OCI-LY1 (cell line): ENCODE data around the gene TGFBR1.

Experiments used
- H2AFZ ChIP-seq: fragments of 200-600 bp; sonication (generic), shearing (Covaris generic); 2 replicates; pipeline ENCODE4 v1.6.0; 2014; ENCODE audit warnings: antibody characterized with exemption, mild to moderate bottlenecking, low read length
- H3F3A ChIP-seq: fragments of 200-600 bp; sonication (generic), shearing (Covaris generic); 2 replicates; pipeline ENCODE4 v1.6.0; 2014; ENCODE audit warnings: mild to moderate bottlenecking, antibody characterized with exemption, low read length, moderate library complexity; ENCODE audit not compliant: insufficient read depth
- H3K27ac ChIP-seq: fragments of 200-600 bp; sonication (generic); 2 replicates; pipeline ENCODE4 v1.5.1; 2014; ENCODE audit warnings: low read length, mixed run types, mild to moderate bottlenecking, low read depth; ENCODE audit not compliant: poor library complexity, severe bottlenecking
- H3K27me3 ChIP-seq: fragments of 200-600 bp; sonication (generic); 2 replicates; pipeline ENCODE4 v1.6.0; 2014; ENCODE audit warnings: antibody characterized with exemption, mild to moderate bottlenecking, low read length, moderate library complexity; ENCODE audit not compliant: insufficient read depth
- H3K36me3 ChIP-seq: fragments of 200-600 bp; sonication (generic); 2 replicates; pipeline ENCODE4 v1.6.1; 2014; ENCODE audit warnings: mild to moderate bottlenecking, antibody characterized with exemption, low read length, moderate library complexity, mixed read lengths; ENCODE audit not compliant: insufficient read depth
- H3K4me1 ChIP-seq: fragments of 200-600 bp; sonication (generic); 2 replicates; pipeline ENCODE4 v1.5.1; 2014; ENCODE audit warnings: mild to moderate bottlenecking, low read length, moderate library complexity; ENCODE audit not compliant: insufficient read depth, severe bottlenecking
- H3K4me2 ChIP-seq: fragments of 200-600 bp; sonication (generic), shearing (Covaris generic); 2 replicates; pipeline ENCODE4 v1.6.1; 2014; ENCODE audit warnings: low read length
- H3K4me3 ChIP-seq: fragments of 200-600 bp; sonication (generic); 2 replicates; pipeline ENCODE4 v1.5.1; 2014; ENCODE audit warnings: low read length, low read depth, mild to moderate bottlenecking, mixed read lengths; ENCODE audit not compliant: poor library complexity, severe bottlenecking
- H3K79me2 ChIP-seq: fragments of 200-600 bp; shearing (Covaris generic); 2 replicates; pipeline ENCODE4 v1.6.1; 2016; ENCODE audit warnings: mixed run types, low read length, mixed read lengths; ENCODE audit not compliant: insufficient read depth
- H3K9ac ChIP-seq: fragments of 200-600 bp; sonication (generic), shearing (Covaris generic); 2 replicates; pipeline ENCODE4 v1.6.1; 2014; ENCODE audit warnings: mild to moderate bottlenecking, low read length, mixed read lengths
- H3K9me2 ChIP-seq: fragments of 200-600 bp; sonication (generic), shearing (Covaris generic); 2 replicates; pipeline ENCODE4 v1.6.1; 2014; ENCODE audit warnings: low read depth, mild to moderate bottlenecking, low read length, mixed read lengths
- H3K9me3 ChIP-seq: fragments of 200-600 bp; shearing (Covaris generic); 2 replicates; pipeline ENCODE4 v1.6.1; 2014; ENCODE audit warnings: low read length, mixed read lengths
- H4K20me1 ChIP-seq: fragments of 200-600 bp; sonication (generic), shearing (Covaris generic); 2 replicates; pipeline ENCODE4 v1.6.0; 2016; ENCODE audit warnings: mild to moderate bottlenecking, low read length; ENCODE audit not compliant: insufficient read depth
- CTCF ChIP-seq: fragments of 200-600 bp; sonication (generic), shearing (Covaris generic); IDR thresholded peaks from 2 replicates; pipeline ENCODE4 v1.5.1; 2017; ENCODE audit warnings: mild to moderate bottlenecking, antibody characterized with exemption, low read length, moderate library complexity, mixed read lengths
- EZH2 ChIP-seq: fragments of 200-600 bp; sonication (generic), shearing (Covaris generic); IDR thresholded peaks from 2 replicates; pipeline ENCODE4 v1.8.0; 2017; ENCODE audit warnings: borderline replicate concordance, mixed run types, mild to moderate bottlenecking, antibody characterized with exemption, low read length, moderate library complexity, mixed read lengths

TGFBR1 gene

DNA sequence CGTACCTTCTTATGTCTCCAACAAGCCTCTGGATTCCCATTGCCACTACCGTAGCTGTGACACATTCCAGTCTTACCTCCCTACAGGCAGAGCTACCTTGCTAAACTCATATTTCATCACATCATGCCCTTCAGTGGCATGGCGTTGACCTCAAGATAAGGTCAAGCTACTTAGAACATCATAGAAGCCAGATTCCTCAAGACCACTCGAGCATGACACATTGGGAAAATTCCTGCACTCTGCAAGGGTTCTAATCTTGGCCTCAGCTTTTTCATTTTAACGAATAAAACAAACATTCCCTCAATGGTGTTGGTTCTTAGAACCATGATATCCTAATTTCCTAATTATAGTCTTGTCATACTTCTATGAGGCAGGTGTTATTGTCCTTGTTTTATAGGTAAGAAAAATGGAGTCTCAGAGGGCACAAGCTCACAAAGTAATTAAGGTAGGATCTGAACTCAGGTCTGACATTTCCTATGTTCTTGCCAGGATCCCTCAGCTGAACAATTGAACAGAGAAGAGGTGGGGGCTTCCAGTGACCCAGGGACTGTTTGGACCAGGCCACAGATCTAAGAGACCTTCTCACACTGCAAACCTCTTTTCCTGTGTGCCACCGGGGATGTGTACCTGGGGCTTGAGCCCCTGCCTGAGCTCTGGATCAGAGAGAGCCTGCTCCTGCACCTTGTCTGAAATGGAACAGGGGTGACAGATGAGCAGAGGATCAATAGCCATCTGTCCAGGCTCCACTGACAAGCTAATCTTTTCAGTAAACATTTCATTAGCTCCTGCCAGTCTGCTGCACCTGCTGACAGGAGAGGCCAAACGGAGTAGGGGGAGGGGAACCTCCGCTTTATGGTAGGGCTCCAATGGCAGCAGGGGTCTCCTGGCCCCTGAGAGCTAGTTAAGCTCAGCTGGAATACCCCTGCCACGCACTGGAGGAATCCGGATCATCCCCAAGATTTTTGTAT lies 67.5 kb downstream of the TGFBR1 start:
- Histone ChIP-seq H3K4me3 (no peak overlapping the region), H3K79me2 (no peaks in the 10 kb centered on the region), H2AFZ (no peak overlapping the region), H3K9ac (no peak overlapping the region), H3K9me3 (no peaks in the 10 kb centered on the region), H3K4me2 (no peak overlapping the region), H3K4me1 (peaks cover 7% of the 10 kb centered on the region), H3K27ac (no peak overlapping the region), H3K27me3 (no peaks in the 10 kb centered on the region), H3K9me2 (no peaks in the 10 kb centered on the region), H3K36me3 (no peaks in the 10 kb centered on the region), H4K20me1 (no peaks in the 10 kb centered on the region), H3F3A (no peaks in the 10 kb centered on the region)
- no peak for TF ChIP-seq EZH2

DNA sequence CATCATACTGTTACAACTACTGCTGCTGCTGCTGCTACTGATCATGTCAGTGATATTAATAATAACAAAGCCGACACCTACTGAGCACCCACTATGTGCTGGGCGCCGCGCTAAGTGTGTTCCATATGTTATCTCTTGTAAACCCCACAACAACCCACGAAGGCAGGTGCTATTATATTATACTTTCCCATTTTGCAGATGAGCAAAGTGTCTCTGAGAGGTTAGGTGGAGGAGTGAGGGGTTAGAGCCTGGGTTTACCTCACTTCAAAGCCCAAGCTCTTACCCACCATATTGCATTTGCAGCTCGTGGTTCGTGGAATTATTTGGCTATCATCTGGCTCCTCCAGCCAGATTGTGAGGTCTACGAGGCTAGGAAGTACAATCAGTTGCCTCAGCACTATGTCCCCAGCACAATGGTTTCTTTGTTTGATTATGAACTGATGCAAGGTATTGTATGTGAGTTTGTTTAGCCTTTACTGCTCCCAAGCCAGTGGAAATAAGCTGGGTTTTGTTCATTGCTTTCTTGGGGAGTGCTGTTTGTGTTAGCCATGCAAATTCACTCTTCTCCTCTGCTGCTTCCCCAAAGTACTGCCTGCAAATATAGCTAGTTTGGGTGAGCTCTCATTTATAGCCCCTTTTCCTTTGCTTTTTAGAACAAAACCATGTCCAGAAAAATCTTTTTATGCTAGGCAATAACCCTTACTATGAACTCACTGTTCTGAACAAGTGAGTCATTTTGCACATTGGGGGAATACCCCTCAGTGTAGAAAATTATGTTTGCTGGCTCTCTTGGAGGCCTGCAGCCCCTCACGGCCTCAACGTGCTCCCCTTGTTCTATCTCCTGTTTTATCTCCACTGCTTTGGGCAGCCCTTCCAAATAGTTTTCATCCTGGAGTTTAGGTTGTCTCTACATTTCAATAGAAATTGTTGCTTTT lies 68.9 kb downstream of the TGFBR1 start:
- Histone ChIP-seq H4K20me1 (no peaks in the 10 kb centered on the region), H3K9me2 (no peaks in the 10 kb centered on the region), H3K4me3 (no peak overlapping the region), H3K36me3 (no peaks in the 10 kb centered on the region), H3F3A (no peaks in the 10 kb centered on the region), H3K9me3 (no peaks in the 10 kb centered on the region), H3K79me2 (no peaks in the 10 kb centered on the region), H3K4me2 (no peak overlapping the region), H3K9ac (no peak overlapping the region), H3K4me1 (no peaks in the 10 kb centered on the region), H3K27me3 (no peaks in the 10 kb centered on the region), H2AFZ (no peak overlapping the region), H3K27ac (no peak overlapping the region)
- no peak for TF ChIP-seq EZH2
- no peak for TF ChIP-seq CTCF

- no peak overlapping the region for H3K4me3 ChIP-seq
- no peak overlapping the region for H3K4me2 ChIP-seq
- H3K9ac ChIP-seq: no peak overlapping the region
- H2AFZ ChIP-seq: no peak overlapping the region
- H3K4me1 ChIP-seq: peaks cover 8% of the 10 kb centered on the region
- no peaks in the 10 kb centered on the region for H3K36me3 ChIP-seq
- H3K9me3 ChIP-seq: no peaks in the 10 kb centered on the region
- no peaks in the 10 kb centered on the region for H3K79me2 ChIP-seq
- no peak overlapping the region for H3K27ac ChIP-seq
- no peaks in the 10 kb centered on the region for H3K9me2 ChIP-seq
- H3F3A ChIP-seq: no peaks in the 10 kb centered on the region
- H3K27me3 ChIP-seq: no peaks in the 10 kb centered on the region
- no peak for TF ChIP-seq EZH2
- TF ChIP-seq CTCF: no peak
- no peaks in the 10 kb centered on the region for H4K20me1 ChIP-seq
Measured at GRCh38 chr9:99176527-99177013, 71.7 kb downstream of the TGFBR1 start.
